ENCODE measurements around the gene GJB3. TPM values are rescaled to one million over a fixed set of nuclear protein-coding genes. Genes with fewer than 3 reads are reported as not detected.
"Not testable (repeated sequence)": the region's sequence is repeated elsewhere in the genome, so short reads cannot be mapped to it uniquely, and the experiment has no call there.

GJB3 gene
- polyA plus RNA-seq, 1 donor (not counting 4 experiments of a cell fraction or from before 2014, with no cell fraction given) = 133 TPM

GRCh38 chr1:34736692-34737091 is 44.3 kb upstream of the GJB3 start:
- Histone ChIP-seq H3K27ac (ENCODE audit: control insufficient read depth, insufficient read depth, low read length) (no peak overlapping the region), H3K4me3 (ENCODE audit: control insufficient read depth in 2 of 3, extremely low read depth in 1 of 3, insufficient read depth in 2 of 3, low read depth in 1 of 3, low read length in 3 of 3) (no peak overlapping the region), H3K9me3 (ENCODE audit: control insufficient read depth, low read depth, low read length) (no peaks in the 10 kb centered on the region), H3K27me3 (ENCODE audit: control insufficient read depth, extremely low read depth, insufficient read depth, low read length) (no peaks in the 10 kb centered on the region), H4K20me1 (ENCODE audit: control insufficient read depth, extremely low read depth, insufficient read depth, low read length) (no peaks in the 10 kb centered on the region), H3K36me3 (ENCODE audit: control insufficient read depth in 2 of 2, extremely low read depth in 1 of 2, insufficient read depth in 2 of 2, low read length in 2 of 2) (no peaks in the 10 kb centered on the region), H3K9ac (ENCODE audit: control insufficient read depth, extremely low read depth, insufficient read depth, low read length) (no peak overlapping the region), H3K9me1 (ENCODE audit: control insufficient read depth, extremely low read depth, insufficient read depth, low read length) (no peaks in the 10 kb centered on the region), H2AFZ (ENCODE audit: control insufficient read depth, low read length) (no peak overlapping the region), H3K79me2 (ENCODE audit: control insufficient read depth, insufficient read depth, low read length) (no peaks in the 10 kb centered on the region), H3K4me2 (ENCODE audit: control insufficient read depth, extremely low read depth, insufficient read depth, low read depth, low read length) (no peak overlapping the region), H3K4me1 (ENCODE audit: control insufficient read depth, extremely low read depth, insufficient read depth, low read length) (no peaks in the 10 kb centered on the region)
- dilution Hi-C loops (cut with MboI; ENCODE audit: extremely low pct_ligation_motif_present, low sequenced_read_pairs) = no loop called here
- TF ChIP-seq, protein P1, sequence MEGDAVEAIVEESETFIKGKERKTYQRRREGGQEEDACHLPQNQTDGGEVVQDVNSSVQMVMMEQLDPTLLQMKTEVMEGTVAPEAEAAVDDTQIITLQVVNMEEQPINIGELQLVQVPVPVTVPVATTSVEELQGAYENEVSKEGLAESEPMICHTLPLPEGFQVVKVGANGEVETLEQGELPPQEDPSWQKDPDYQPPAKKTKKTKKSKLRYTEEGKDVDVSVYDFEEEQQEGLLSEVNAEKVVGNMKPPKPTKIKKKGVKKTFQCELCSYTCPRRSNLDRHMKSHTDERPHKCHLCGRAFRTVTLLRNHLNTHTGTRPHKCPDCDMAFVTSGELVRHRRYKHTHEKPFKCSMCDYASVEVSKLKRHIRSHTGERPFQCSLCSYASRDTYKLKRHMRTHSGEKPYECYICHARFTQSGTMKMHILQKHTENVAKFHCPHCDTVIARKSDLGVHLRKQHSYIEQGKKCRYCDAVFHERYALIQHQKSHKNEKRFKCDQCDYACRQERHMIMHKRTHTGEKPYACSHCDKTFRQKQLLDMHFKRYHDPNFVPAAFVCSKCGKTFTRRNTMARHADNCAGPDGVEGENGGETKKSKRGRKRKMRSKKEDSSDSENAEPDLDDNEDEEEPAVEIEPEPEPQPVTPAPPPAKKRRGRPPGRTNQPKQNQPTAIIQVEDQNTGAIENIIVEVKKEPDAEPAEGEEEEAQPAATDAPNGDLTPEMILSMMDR (optimal IDR thresholded peaks at IDR 0.05 in 1 of 3, IDR thresholded peaks at IDR 0.05 in 1 of 3, conservative IDR thresholded peaks at IDR 0.05 in 1 of 3; ENCODE audit: extremely low read depth in 1 of 3, insufficient read depth in 2 of 3, low read length in 3 of 3) = no peak
- no peak for TF ChIP-seq EZH2 (IDR thresholded peaks at IDR 0.05; ENCODE audit: low read length)
- DNase-seq (ENCODE audit: low read depth, low spot score) (no peak), FAIRE-seq (no peak)

- H4K20me1 ChIP-seq (ENCODE audit: control insufficient read depth, extremely low read depth, insufficient read depth, low read length); H3K27me3 ChIP-seq (ENCODE audit: control insufficient read depth, extremely low read depth, insufficient read depth, low read length); H3K79me2 ChIP-seq (ENCODE audit: control insufficient read depth, insufficient read depth, low read length); H3K9me1 ChIP-seq (ENCODE audit: control insufficient read depth, extremely low read depth, insufficient read depth, low read length); FAIRE-seq; H3K9ac ChIP-seq (ENCODE audit: control insufficient read depth, extremely low read depth, insufficient read depth, low read length); dilution Hi-C loops (cut with MboI; ENCODE audit: extremely low pct_ligation_motif_present, low sequenced_read_pairs); H3K4me2 ChIP-seq (ENCODE audit: control insufficient read depth, extremely low read depth, insufficient read depth, low read depth, low read length); H3K4me1 ChIP-seq (ENCODE audit: control insufficient read depth, extremely low read depth, insufficient read depth, low read length); H3K27ac ChIP-seq (ENCODE audit: control insufficient read depth, insufficient read depth, low read length); DNase-seq (ENCODE audit: low read depth, low spot score); H2AFZ ChIP-seq (ENCODE audit: control insufficient read depth, low read length); H3K4me3 ChIP-seq (ENCODE audit: control insufficient read depth in 2 of 3, extremely low read depth in 1 of 3, insufficient read depth in 2 of 3, low read depth in 1 of 3, low read length in 3 of 3); H3K36me3 ChIP-seq (ENCODE audit: control insufficient read depth in 2 of 2, extremely low read depth in 1 of 2, insufficient read depth in 2 of 2, low read length in 2 of 2); H3K9me3 ChIP-seq (ENCODE audit: control insufficient read depth, low read depth, low read length): not testable (repeated sequence)
Measured at GRCh38 chr1:34737236-34737635, 43.8 kb upstream of the GJB3 start.

DNA sequence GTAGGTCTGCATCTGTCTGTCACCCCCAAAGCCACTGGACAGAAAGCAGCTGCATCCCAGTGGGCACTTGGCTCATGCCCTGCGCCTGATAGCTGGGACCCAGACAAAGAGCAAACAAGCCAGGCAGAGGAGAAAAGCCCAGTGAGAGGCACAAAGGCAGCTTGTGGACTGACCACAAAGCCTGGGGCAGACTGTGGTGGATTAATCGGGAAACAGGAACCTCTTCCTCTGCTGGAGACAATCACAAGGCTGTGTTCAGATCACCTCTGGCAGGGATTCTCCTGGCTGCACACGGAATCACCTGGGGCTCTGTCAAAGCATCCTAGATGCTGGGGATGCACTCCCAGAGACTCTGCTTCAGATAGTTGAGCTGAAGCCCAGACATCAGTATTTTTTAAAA is 41.4 kb upstream of the GJB3 start:
- dilution Hi-C loops (cut with MboI; ENCODE audit: extremely low pct_ligation_motif_present, low sequenced_read_pairs) = no loop called here
- Histone ChIP-seq H3K4me2 (ENCODE audit: control insufficient read depth, extremely low read depth, insufficient read depth, low read depth, low read length) (no peak overlapping the region), H3K9me3 (ENCODE audit: control insufficient read depth, low read depth, low read length) (no peaks in the 10 kb centered on the region), H3K9me1 (ENCODE audit: control insufficient read depth, extremely low read depth, insufficient read depth, low read length) (no peaks in the 10 kb centered on the region), H3K4me3 (ENCODE audit: control insufficient read depth in 2 of 3, extremely low read depth in 1 of 3, insufficient read depth in 2 of 3, low read depth in 1 of 3, low read length in 3 of 3) (no peak overlapping the region), H3K4me1 (ENCODE audit: control insufficient read depth, extremely low read depth, insufficient read depth, low read length) (no peaks in the 10 kb centered on the region), H3K27ac (ENCODE audit: control insufficient read depth, insufficient read depth, low read length) (no peak overlapping the region), H3K9ac (ENCODE audit: control insufficient read depth, extremely low read depth, insufficient read depth, low read length) (no peak overlapping the region), H3K36me3 (ENCODE audit: control insufficient read depth in 2 of 2, extremely low read depth in 1 of 2, insufficient read depth in 2 of 2, low read length in 2 of 2) (no peaks in the 10 kb centered on the region), H4K20me1 (ENCODE audit: control insufficient read depth, extremely low read depth, insufficient read depth, low read length) (no peaks in the 10 kb centered on the region), H3K27me3 (ENCODE audit: control insufficient read depth, extremely low read depth, insufficient read depth, low read length) (no peaks in the 10 kb centered on the region), H3K79me2 (ENCODE audit: control insufficient read depth, insufficient read depth, low read length) (no peaks in the 10 kb centered on the region), H2AFZ (ENCODE audit: control insufficient read depth, low read length) (no peak overlapping the region)
- TF ChIP-seq, protein P1 (optimal IDR thresholded peaks at IDR 0.05 in 1 of 3, IDR thresholded peaks at IDR 0.05 in 1 of 3, conservative IDR thresholded peaks at IDR 0.05 in 1 of 3; ENCODE audit: extremely low read depth in 1 of 3, insufficient read depth in 2 of 3, low read length in 3 of 3) = no peak
- no peak for TF ChIP-seq EZH2 (IDR thresholded peaks at IDR 0.05; ENCODE audit: low read length)
- DNase-seq (ENCODE audit: low read depth, low spot score) (no peak), FAIRE-seq (no peak)

Measured in keratinocyte (primary cell).